Esophagus squamous epithelium (tissue), 5 donors: ENCODE measurements around the gene VIL1. TPM values are rescaled to one million over a fixed set of nuclear protein-coding genes. Genes with fewer than 3 reads are reported as not detected.

ENCODE experiments used
- DNase-seq: peaks from one replicate; lab custom pipeline; 2025; lab: John Stamatoyannopoulos, UW
- H3K27ac ChIP-seq, 4 donors: fragments of 200-600 bp; sonication (generic); one replicate each; pipeline ENCODE4 v1.5.1; 2016 to 2019; ENCODE audit warnings: mild to moderate bottlenecking in 1 of 4
- H3K27me3 ChIP-seq, 4 donors: fragments of 200-600 bp; sonication (generic); 1 replicate in 3 of 4; 2 replicates in 1 of 4; pipeline versions ENCODE4 v1.5.1 to v1.6.0; 2017 to 2021; ENCODE audit warnings: antibody characterized with exemption in 1 of 4
- H3K36me3 ChIP-seq, 3 donors: fragments of 200-600 bp; sonication (generic); one replicate each; pipeline ENCODE4 v1.5.1; 2016 to 2019
- H3K4me1 ChIP-seq, 3 donors: fragments of 200-600 bp; sonication (generic); one replicate each; pipeline ENCODE4 v1.5.1; 2017 to 2019
- H3K4me3 ChIP-seq, 4 donors: fragments of 200-600 bp; sonication (generic); 1 replicate in 3 of 4; 2 replicates in 1 of 4; pipeline ENCODE4 v1.5.1; 2016 to 2019; ENCODE audit warnings: mild to moderate bottlenecking in 2 of 4, moderate library complexity in 1 of 4
- H3K9me3 ChIP-seq, 3 donors: fragments of 200-600 bp; sonication (generic); one replicate each; pipeline ENCODE4 v1.5.1; 2016 to 2019
- POLR2A ChIP-seq, 4 donors: fragments of 450-650 bp; IDR thresholded peaks; one replicate each; pipeline ENCODE4 v1.6.1; 2017; ENCODE audit warnings: antibody characterized with exemption in 4 of 4, mild to moderate bottlenecking in 4 of 4, moderate library complexity in 3 of 4
- WGBS, 2 donors: methylation state at CpG; one replicate each; pipeline ENCODE4 v1.1.5; 2018; 5-methylcytosine and 5-hydroxymethylcytosine counted together
- intact Hi-C: fragments of 100-400 bp; cut with DNase I; formaldehyde crosslinking; loops from one replicate; pipeline ENCODE4 v1.15.0; 2022
- total RNA-seq, 4 donors: library from RNA; depleted of rRNA; stranded (reverse); fragments of >200 nt; gene quantifications; one replicate each; pipeline ENCODE4 v1.1.0, GENCODE V29; 2016
- TF ChIP-seq, protein P1 (sequence below), 6 experiments: fragments of 450-650 bp in 4 of 6; fragments of 200-600 bp in 2 of 6; sonication (generic) in 2 of 6; IDR thresholded peaks; one replicate each; pipeline ENCODE4 v1.5.1; 2016 to 2019; ENCODE audit warnings: antibody characterized with exemption in 6 of 6, mild to moderate bottlenecking in 4 of 6, moderate library complexity in 4 of 6
- donor health status: DM: yes; HTN: yes; CAD: no.

VIL1 gene
- total RNA-seq, 4 donors from 2014 or later: not detected

- Histone ChIP-seq H3K4me1 (no peaks in the 10 kb centered on the region), H3K4me3 (no peak overlapping the region), H3K27me3 (no peaks in the 10 kb centered on the region), H3K36me3 (no peaks in the 10 kb centered on the region), H3K9me3 (no peaks in the 10 kb centered on the region), H3K27ac (no peak overlapping the region)
- 75 to 93% methylated on average over 9 of the region's 10 CpGs for WGBS, 2 donors
- TF ChIP-seq POLR2A (IDR thresholded peaks at IDR 0.05): no peak
- TF ChIP-seq, protein P1, sequence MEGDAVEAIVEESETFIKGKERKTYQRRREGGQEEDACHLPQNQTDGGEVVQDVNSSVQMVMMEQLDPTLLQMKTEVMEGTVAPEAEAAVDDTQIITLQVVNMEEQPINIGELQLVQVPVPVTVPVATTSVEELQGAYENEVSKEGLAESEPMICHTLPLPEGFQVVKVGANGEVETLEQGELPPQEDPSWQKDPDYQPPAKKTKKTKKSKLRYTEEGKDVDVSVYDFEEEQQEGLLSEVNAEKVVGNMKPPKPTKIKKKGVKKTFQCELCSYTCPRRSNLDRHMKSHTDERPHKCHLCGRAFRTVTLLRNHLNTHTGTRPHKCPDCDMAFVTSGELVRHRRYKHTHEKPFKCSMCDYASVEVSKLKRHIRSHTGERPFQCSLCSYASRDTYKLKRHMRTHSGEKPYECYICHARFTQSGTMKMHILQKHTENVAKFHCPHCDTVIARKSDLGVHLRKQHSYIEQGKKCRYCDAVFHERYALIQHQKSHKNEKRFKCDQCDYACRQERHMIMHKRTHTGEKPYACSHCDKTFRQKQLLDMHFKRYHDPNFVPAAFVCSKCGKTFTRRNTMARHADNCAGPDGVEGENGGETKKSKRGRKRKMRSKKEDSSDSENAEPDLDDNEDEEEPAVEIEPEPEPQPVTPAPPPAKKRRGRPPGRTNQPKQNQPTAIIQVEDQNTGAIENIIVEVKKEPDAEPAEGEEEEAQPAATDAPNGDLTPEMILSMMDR (IDR thresholded peaks at IDR 0.05): no peak
- intact Hi-C loops: no loop called here
- no peak for DNase-seq
These were observed 13.0 kb downstream of the VIL1 start for GRCh38 chr2:218431878-218432277.

GRCh38 chr2:218432676-218433365 lies 13.9 kb downstream of the VIL1 start:
- Histone ChIP-seq H3K27me3 (no peaks in the 10 kb centered on the region), H3K27ac (no peak overlapping the region), H3K4me1 (no peaks in the 10 kb centered on the region), H3K4me3 (no peak overlapping the region), H3K9me3 (no peaks in the 10 kb centered on the region), H3K36me3 (no peaks in the 10 kb centered on the region)
- TF ChIP-seq POLR2A (IDR thresholded peaks at IDR 0.05): no peak
- TF ChIP-seq, protein P1 (IDR thresholded peaks at IDR 0.05): no peak
- intact Hi-C loops: no loop called here
- no peak for DNase-seq
- WGBS, 2 donors: 87 to 100% methylated on average over 3 to 7 of the region's 8 CpGs

DNA sequence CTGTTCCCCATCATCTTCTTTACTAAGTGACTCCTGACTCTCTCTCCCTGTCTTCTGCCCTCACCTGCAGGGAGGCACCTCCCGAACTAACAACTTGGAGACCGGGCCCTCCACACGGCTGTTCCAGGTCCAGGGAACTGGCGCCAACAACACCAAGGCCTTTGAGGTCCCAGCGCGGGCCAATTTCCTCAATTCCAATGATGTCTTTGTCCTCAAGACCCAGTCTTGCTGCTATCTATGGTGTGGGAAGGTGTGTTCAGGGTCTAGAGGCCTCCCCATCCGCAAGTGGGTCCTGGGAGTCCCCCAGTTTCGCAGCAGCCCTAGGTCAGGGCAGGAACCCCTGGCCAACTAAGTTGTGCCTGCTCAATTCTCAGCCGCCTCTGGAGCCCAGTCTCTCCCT lies 15.5 kb downstream of the VIL1 start:
- Histone ChIP-seq H3K36me3 (no peaks in the 10 kb centered on the region), H3K27me3 (no peaks in the 10 kb centered on the region), H3K9me3 (no peaks in the 10 kb centered on the region), H3K4me3 (no peak overlapping the region), H3K27ac (no peak overlapping the region), H3K4me1 (peaks cover 0 to 5% (median 4%) of the 10 kb centered on the region in 3 donors)
- intact Hi-C loops: no loop called here
- WGBS, 2 donors: 86 to 92% methylated on average over 8 to 9 of the region's 9 CpGs
- TF ChIP-seq, protein P1 (IDR thresholded peaks at IDR 0.05): no peak
- no peak for TF ChIP-seq POLR2A (IDR thresholded peaks at IDR 0.05)
- DNase-seq: no peak

GRCh38 chr2:218435003-218435982 lies 16.4 kb downstream of the VIL1 start:
- Histone ChIP-seq H3K27ac (no peak overlapping the region), H3K4me1 (peaks cover 0 to 5% (median 4%) of the 10 kb centered on the region in 3 donors), H3K4me3 (no peak overlapping the region), H3K27me3 (no peaks in the 10 kb centered on the region), H3K9me3 (no peaks in the 10 kb centered on the region), H3K36me3 (no peaks in the 10 kb centered on the region)
- no peak for DNase-seq
- no peak for TF ChIP-seq POLR2A (IDR thresholded peaks at IDR 0.05)
- TF ChIP-seq, protein P1 (IDR thresholded peaks at IDR 0.05): no peak
- intact Hi-C loops: no loop called here
- 88 to 100% methylated on average over 9 to 10 of the region's 11 CpGs for WGBS, 2 donors

DNA sequence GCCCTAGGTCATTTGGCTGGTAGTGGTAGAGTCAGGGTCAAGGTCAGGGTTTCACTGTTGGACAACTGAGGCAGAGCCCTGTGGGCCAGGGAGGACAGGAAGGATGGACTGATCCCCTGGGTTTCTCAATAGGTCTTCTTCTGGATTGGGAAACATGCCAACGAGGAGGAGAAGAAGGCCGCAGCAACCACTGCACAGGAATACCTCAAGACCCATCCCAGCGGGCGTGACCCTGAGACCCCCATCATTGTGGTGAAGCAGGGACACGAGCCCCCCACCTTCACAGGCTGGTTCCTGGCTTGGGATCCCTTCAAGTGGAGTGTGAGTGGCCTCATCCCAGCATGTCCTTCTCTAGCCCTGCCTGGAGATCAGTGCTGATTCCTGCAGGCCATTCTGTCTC lies 18.1 kb downstream of the VIL1 start:
- intact Hi-C loops: no loop called here
- Histone ChIP-seq H3K4me1 (peaks cover 0 to 5% (median 4%) of the 10 kb centered on the region in 3 donors), H3K36me3 (no peaks in the 10 kb centered on the region), H3K27me3 (no peaks in the 10 kb centered on the region), H3K27ac (no peak overlapping the region), H3K4me3 (no peak overlapping the region), H3K9me3 (no peaks in the 10 kb centered on the region)
- DNase-seq: no peak
- WGBS, 2 donors: 88 to 90% methylated on average over 2 to 5 of the region's 5 CpGs
- no peak for TF ChIP-seq POLR2A (IDR thresholded peaks at IDR 0.05)
- TF ChIP-seq, protein P1 (IDR thresholded peaks at IDR 0.05): no peak
